ENCODE measurements around the gene VWA5B1.

VWA5B1 gene

DNA sequence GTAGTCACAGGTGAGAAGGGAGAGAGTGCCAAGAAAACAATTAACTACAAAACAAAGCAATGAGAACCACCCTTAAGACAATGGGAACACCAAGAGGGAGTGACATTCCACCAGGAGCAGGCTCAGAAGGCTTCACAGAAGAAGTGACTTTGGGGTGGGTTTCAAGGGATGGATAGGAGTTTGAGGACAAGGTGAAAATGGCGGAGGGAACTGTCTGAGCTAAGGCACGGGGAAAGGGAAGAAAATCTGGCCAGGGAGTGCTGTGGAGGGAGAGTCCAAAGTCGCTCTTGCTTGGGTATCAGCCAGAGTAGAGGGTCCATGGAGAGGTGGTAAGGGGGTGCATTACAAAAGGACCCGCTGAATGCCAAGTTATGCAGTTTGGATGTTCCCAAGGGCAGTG is 108.1 kb downstream of the VWA5B1 start:
- no peak for DNase-seq (ENCODE audit: low read depth)

DNA sequence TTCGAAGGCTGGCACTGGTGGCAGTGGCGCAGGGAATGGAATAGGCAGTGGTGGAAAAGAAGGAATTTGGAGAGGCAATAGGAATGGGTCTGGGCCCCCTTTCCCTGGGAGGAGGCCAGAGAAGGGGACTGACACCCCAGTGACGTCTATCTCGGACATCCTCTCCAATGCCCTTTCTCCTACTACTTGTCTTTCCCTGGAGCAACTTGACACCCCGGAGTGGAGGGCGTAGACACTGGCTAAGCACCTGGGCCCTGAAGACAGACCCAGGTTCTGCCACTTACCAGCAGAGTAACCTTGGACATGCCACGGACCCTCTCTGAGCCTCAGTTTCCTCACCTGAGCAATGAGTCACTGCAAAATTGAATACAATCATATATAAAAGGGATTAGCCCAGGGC is 108.5 kb downstream of the VWA5B1 start:
- DNase-seq (ENCODE audit: low read depth) = no peak

DNA sequence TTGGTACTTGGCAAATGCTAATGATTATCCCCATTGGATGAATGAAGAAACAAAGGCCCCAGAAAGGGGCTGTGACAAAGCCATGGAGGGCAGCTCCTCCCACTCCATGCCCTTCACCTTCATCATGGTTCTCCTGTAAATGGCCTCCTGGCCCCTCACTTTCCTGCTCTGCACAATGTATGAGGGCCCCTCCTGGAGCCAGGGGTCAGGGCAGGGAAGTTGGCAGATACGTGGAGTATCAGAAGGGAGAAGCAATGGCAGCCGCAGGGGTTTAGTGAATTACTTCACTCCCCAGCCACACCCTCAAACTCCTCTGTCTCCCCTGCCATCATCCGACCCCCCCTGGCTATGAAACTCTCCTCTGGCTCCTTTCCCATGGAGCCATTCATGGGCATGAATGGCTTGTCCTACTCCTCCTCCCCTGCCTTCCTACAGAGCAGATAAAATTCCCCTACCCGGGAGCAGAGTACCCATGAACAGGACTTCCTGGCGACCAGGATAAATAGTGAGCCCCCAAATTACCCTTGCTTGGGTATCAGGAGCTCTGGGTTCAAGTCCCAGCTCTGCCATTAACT is 109.0 kb downstream of the VWA5B1 start:
- DNase-seq (ENCODE audit: low read depth) = no peak

DNA sequence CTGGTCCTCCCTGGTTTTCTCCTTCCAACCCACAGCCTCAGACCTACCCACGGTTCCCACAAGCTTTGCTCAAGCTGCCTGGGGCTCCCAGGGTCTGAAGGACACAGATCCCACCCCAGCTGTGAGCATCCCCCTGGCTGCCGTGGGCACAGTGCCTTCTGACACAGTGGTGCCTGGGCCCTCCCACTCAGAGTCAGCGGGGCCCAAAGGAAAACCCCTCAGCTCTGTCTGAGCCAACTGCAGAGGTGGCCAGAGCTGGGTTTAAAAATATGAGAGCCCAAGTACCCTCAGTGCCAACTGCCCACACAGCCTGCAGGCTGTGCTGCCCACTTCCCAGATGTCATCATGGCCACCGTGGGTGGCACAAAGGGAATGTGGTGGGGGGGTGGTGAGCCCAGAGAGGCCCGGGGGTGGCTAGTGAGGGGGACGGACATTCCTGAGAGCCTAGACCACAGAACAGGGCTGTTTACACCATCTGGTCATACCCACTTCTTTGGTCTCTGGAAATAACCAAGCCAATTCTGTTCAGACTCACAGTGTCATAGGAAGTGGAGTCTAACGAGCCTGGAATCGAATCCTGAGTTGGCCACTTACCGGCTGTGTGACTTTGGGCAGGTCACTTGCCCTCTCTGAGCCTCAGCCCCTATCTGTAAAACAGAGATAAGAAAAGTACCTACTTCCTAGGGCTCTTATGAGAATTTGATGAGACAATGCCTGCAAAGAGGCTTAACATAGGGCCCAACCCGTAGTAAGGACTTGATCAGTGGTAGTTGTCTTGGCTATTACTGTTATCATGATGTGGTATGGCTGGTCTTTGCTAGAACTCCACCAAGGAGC is 109.9 kb downstream of the VWA5B1 start:
- no peak for DNase-seq (ENCODE audit: low read depth)

DNA sequence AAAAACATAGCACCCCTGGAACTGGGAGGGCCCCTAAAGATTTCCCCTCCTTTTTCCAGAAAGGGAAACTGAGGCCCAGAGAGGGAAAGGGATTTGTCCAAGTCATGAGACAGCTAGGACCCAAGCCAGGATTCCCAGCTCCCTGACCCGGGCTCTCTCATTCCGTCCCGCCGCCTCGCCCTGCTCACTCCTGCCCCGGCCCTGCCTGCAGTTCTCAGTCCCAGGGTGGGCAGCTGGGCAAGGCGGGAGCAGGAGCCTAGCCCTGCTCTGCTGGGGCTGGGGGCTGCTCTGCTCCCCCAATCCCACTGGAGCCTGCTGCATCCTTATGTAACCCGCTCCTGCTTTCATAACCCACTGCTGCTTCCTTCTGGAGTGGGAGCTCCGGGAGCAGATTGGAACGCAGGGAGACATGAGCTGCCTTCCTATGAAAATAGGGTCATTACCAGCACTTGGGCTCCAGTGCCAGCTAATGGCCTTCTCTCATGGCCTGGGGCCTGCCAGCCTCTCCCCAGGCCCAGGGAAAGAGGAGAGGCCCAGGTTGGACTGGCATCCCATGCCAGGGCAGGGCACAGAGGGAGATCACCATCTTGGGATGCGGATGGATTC is 110.8 kb downstream of the VWA5B1 start:
- DNase-seq (ENCODE audit: low read depth) = no peak

DNA sequence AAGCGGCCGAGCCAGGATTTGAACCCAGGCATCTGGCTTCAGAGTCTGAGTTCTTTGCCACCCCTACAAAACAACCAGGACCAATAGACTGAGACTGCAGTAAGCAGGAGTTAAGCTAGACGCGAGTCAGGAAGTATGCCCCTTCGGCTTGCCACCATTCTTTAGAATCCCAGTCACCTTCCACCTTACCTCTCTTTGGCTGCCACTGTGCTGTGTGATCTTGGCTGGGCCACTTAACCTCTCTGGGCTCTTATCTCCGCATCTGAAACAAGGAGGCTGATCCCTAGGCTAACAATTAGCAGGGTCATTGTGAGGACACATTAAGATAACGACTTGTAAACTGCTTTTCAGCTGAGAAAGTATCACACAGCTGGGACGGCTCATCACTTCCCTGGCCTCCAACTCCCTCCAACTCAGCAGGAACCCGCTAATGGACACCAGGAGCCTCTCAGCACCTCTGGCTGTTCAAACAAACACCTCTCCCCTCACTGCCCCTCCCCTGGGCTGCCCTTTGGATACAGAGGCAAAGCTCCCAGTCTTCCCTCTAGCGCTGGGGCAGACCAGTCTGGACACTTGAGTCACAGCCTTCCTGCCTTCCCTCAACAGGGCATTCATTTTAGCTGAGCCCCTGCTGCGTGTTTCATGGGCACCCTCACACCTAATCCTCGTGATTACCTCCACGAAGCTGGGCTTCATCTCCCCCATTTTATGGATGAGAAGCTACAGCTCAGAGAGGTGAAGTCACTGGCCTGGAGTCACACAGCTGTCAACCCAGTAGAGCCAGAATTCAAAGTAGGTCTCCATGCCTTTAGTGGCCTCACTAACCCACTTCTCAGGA is 112.1 kb downstream of the VWA5B1 start:
- no peak for DNase-seq (ENCODE audit: low read depth)

DNA sequence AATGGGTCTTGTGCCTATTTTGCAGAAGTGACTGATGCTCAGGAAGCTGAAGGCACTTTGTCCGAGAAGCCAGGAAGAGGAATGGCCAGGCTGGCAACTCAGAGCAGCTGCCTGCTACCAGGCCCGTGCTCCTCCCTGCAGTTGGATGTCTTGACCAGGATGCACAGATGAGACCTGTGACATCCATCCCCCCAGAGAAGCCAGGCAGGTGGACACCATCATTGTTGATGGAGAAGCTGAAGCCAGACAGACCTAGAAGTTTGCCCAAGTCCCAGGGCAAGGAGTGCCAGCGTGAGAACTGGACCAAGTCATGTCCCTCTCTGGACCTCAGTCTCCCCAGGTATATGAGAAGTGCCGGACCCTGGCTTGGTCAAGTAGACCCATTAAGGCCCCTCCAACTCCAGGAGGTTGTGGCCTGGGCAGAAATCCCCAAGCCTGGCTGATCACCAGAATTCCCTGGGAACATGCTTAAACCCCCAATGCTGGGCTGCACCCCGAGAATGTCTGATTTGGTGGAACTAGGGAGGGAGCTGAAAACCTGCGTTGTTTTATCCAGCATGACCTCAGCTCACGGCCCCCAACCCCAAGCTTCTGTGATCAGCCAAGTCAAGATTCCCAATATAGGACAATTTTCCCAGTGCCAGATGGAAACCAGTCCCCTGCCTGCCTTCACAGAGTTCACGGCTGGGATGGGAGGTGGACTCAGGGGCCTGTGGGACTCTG is 112.9 kb downstream of the VWA5B1 start:
- no peak for DNase-seq (ENCODE audit: low read depth)

DNA sequence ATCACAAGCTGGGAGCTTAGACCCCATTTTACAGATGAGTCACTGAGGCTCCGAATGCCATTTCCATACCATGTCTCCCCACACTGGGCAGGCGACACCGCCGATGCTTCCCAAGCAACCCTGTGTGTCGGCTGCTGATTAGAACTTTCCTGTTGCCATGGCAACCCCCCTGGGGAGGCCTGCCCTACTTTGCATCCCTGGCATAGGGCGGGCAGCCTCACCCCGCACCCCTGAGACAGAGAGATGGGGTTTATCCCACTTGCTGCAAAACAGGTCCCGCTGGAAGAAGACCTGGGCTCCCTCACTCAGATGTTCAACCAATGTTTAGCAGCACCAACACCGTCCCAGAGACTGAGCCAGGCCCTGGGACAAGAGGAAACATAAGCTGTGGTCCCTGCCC is 113.8 kb downstream of the VWA5B1 start:
- no peak for DNase-seq (ENCODE audit: low read depth)
